K562 (cell line): Measurements from ENCODE around the gene ADIPOQ. TPM values are rescaled to one million over a fixed set of nuclear protein-coding genes. Genes with fewer than 3 reads are reported as not detected.

Source experiments
- ATAC-seq: fragments of 200-7000 bp; cut with Tn5 transposase; 3 replicates; pipeline ENCODE4 v1.9.1; 2020; ENCODE audit warnings: moderate library complexity
- BruUV-seq: library from RNA; stranded (reverse); fragments of 400-500 nt; replicated peaks from 2 replicates; lab custom pipeline; 2021; lab: Mats Ljungman, UMichigan
- CTCF ChIA-PET: fragments of 300-600 bp; formaldehyde crosslinking; extraction: SDS; loops from one replicate; lab custom pipeline; 2021; ENCODE audit warnings: low intra/inter-chr PET ratio; lab: Yijun Ruan, JAX
- POLR2A ChIA-PET: fragments of 300-600, 350-650 bp; sonication (Branson Sonifier 250); formaldehyde crosslinking; extraction: SDS; loops from one replicate; lab custom pipeline; 2021; ENCODE audit warnings: antibody characterized with exemption, inconsistent platforms; lab: Yijun Ruan, JAX
- DNase-seq, 4 experiments: peaks; one replicate each; pipeline versions ENCODE4 v3.0.0 to v3.0.0-alpha.2; 2011 to 2018; ENCODE audit warnings: low spot score in 3 of 4, mixed read lengths in 3 of 4; ENCODE audit errors: extremely low read depth in 1 of 4
- FAIRE-seq: peaks from 2 replicates; lab custom pipeline; 2011; peaks lifted over from hg19 to GRCh38; lab: Jason Lieb, UNC
- H2AFZ ChIP-seq: 2 replicates; pipeline ENCODE4 v1.6.0; 2011; ENCODE audit warnings: low read depth, low read length, control low read depth, inconsistent platforms
- H3K27ac ChIP-seq: fragments of 200-600 bp; 3 replicates; pipeline ENCODE4 v1.8.0; 2011; ENCODE audit warnings: low read depth, mild to moderate bottlenecking, control low read depth, inconsistent platforms, low read length, moderate library complexity, mixed read lengths; ENCODE audit errors: extremely low read depth
- H3K27me3 ChIP-seq, 2 experiments: fragments of 300-600 bp in 1 of 2; 2 replicates in 1 of 2; 3 replicates in 1 of 2; pipeline versions ENCODE4 v1.6.0 to v1.8.0; 2011; ENCODE audit warnings: inconsistent platforms in 2 of 2, low read length in 2 of 2, mild to moderate bottlenecking in 1 of 2, mixed read lengths in 1 of 2, moderate library complexity in 1 of 2; ENCODE audit not compliant: control insufficient read depth in 2 of 2, insufficient read depth in 2 of 2
- H3K36me3 ChIP-seq: fragments of 300-600 bp; 3 replicates; pipeline ENCODE4 v1.8.0; 2011; ENCODE audit warnings: mild to moderate bottlenecking, low read length, inconsistent platforms; ENCODE audit not compliant: control insufficient read depth, insufficient read depth
- H3K4me1 ChIP-seq, 2 experiments: fragments of 200-600 bp in 1 of 2; replicated peaks in 1 of 2; 2 replicates in 1 of 2; 3 replicates in 1 of 2; pipeline versions ENCODE4 v1.5.1 to v1.8.0; 2011; ENCODE audit warnings: inconsistent platforms in 2 of 2, low read length in 2 of 2, mild to moderate bottlenecking in 1 of 2, mixed read lengths in 1 of 2, moderate library complexity in 1 of 2; ENCODE audit not compliant: control insufficient read depth in 2 of 2, insufficient read depth in 2 of 2
- H3K4me2 ChIP-seq: 2 replicates; pipeline ENCODE4 v1.6.1; 2011; ENCODE audit warnings: low read length, control low read depth, inconsistent platforms, mixed read lengths; ENCODE audit not compliant: insufficient read depth
- H3K4me3 ChIP-seq: fragments of 200-600 bp; sonication (generic), shearing (Covaris generic); 2 replicates; pipeline ENCODE4 v1.5.1; 2016; ENCODE audit warnings: control low read depth, inconsistent platforms
- H3K79me2 ChIP-seq: fragments of 200-600 bp; 3 replicates; pipeline ENCODE4 v1.8.0; 2011; ENCODE audit warnings: low read length, inconsistent platforms; ENCODE audit not compliant: control insufficient read depth, insufficient read depth
- H3K9ac ChIP-seq, 2 experiments: 2 replicates each; pipeline versions ENCODE4 v1.6.0 to v1.6.1; 2011; ENCODE audit warnings: low read depth in 2 of 2, low read length in 2 of 2, control low read depth in 1 of 2, inconsistent platforms in 1 of 2, mild to moderate bottlenecking in 1 of 2, mixed read lengths in 1 of 2; ENCODE audit not compliant: insufficient read depth in 1 of 2
- H3K9me1 ChIP-seq: one replicate; pipeline ENCODE4 v1.6.0; 2011; ENCODE audit warnings: inconsistent platforms, mild to moderate bottlenecking, low read length, moderate library complexity; ENCODE audit not compliant: control insufficient read depth, insufficient read depth
- H3K9me3 ChIP-seq: replicated peaks from 2 replicates; pipeline ENCODE4 v1.5.1; 2011; ENCODE audit warnings: low read depth, low read length, inconsistent platforms; ENCODE audit not compliant: control insufficient read depth, insufficient read depth
- H4K20me1 ChIP-seq: replicated peaks from 2 replicates; pipeline ENCODE4 v1.6.1; 2011; ENCODE audit warnings: low read length, inconsistent platforms, mixed read lengths; ENCODE audit not compliant: control insufficient read depth, insufficient read depth
- BRD4 ChIP-seq: fragments of 200-600 bp; sonication (generic); IDR thresholded peaks from 2 replicates; pipeline ENCODE4 v1.6.1; 2017; ENCODE audit warnings: inconsistent platforms
- CAMTA2 ChIP-seq: fragments of 250-450 bp; sonication (Bioruptor Pico); conservative IDR thresholded peaks from 2 replicates; pipeline ENCODE4 v1.5.1; 2022
- HDGF ChIP-seq: fragments of 450-650 bp; IDR thresholded peaks from 2 replicates; pipeline ENCODE4 v1.6.1; 2016
- MCM5 ChIP-seq: fragments of 450-650 bp; IDR thresholded peaks from 2 replicates; pipeline ENCODE4 v1.6.1; 2016; ENCODE audit warnings: low read depth
- PRMT5 ChIP-seq: sonication (generic); formaldehyde crosslinking; IDR thresholded peaks from 2 replicates; pipeline ENCODE4 v1.5.0; 2020; ENCODE audit warnings: missing genetic modification reagents
- PTBP1 ChIP-seq: fragments of 200-400 bp; formaldehyde crosslinking; IDR thresholded peaks from 2 replicates; pipeline ENCODE4 v1.6.1; 2017; ENCODE audit warnings: low read depth, low read length
- RBM17 ChIP-seq: fragments of 200-400 bp; formaldehyde crosslinking; IDR thresholded peaks from 2 replicates; pipeline ENCODE4 v1.6.1; 2017; ENCODE audit warnings: low read depth, mild to moderate bottlenecking, low read length, borderline replicate concordance
- SRSF1 ChIP-seq: fragments of 200-400 bp; formaldehyde crosslinking; IDR thresholded peaks from 2 replicates; pipeline ENCODE4 v1.6.1; 2017; ENCODE audit warnings: mild to moderate bottlenecking, low read depth, low read length, moderate library complexity
- STAT5A ChIP-seq: IDR thresholded peaks from 2 replicates; pipeline ENCODE4 v1.6.1; 2012; ENCODE audit warnings: low read length, inconsistent platforms, borderline replicate concordance
- TAF15 ChIP-seq: fragments of 200-400 bp; formaldehyde crosslinking; IDR thresholded peaks from 2 replicates; pipeline ENCODE4 v1.6.1; 2017; ENCODE audit warnings: mild to moderate bottlenecking, low read depth, low read length, moderate library complexity
- ZFPM2 ChIP-seq: fragments of 250-450 bp; sonication (Bioruptor Pico); IDR thresholded peaks from 2 replicates; pipeline ENCODE4 v1.5.1; 2022; ENCODE audit warnings: mild to moderate bottlenecking
- ZNF146 ChIP-seq: IDR thresholded peaks from one replicate; pipeline ENCODE4 v1.6.1; 2018; ENCODE audit warnings: missing compliant biosample characterization; ENCODE audit not compliant: unreplicated experiment
- ZNF76 ChIP-seq: fragments of 250-450 bp; sonication (Bioruptor Pico); IDR thresholded peaks from 2 replicates; pipeline ENCODE4 v1.4.0; 2020; ENCODE audit warnings: mild to moderate bottlenecking, moderate library complexity, borderline replicate concordance
- WGBS: fragments of 100-300 bp; shearing (Covaris generic); methylation state at CpG from one replicate; pipeline ENCODE4 v1.1.6; 2016; ENCODE audit warnings: low coverage, mixed read lengths; ENCODE audit not compliant: insufficient coverage; ENCODE audit errors: missing lambda C conversion rate; 5-methylcytosine and 5-hydroxymethylcytosine counted together
- in situ Hi-C: fragments of 300-500 bp; cut with MboI; formaldehyde crosslinking; loops from 4 replicates; pipeline ENCODE4 v1.15.0; 2018; ENCODE audit warnings: inconsistent platforms, mixed read lengths
- intact Hi-C: fragments of 100-400 bp; cut with micrococcal nuclease; formaldehyde crosslinking; loops from 2 replicates; pipeline ENCODE4 v1.14.2; 2022
- polyA plus RNA-seq, 8 experiments: library from polyadenylated mRNA; depleted of rRNA in 4 of 8; stranded (reverse) in 5 of 8; unstranded in 3 of 8; fragments of >200 nt; fragmentation: Nextera tagmentation in 2 of 8; fragmentation: Illumina TruSeq in 1 of 8; extraction: Ambion mirVana in 2 of 8; extraction: Trizol in 1 of 8; gene quantifications; 2 replicates each; pipeline versions ENCODE4 v1.2.1 to v1.2.3, GENCODE V29; 2011 to 2014; ENCODE audit warnings: inconsistent platforms in 1 of 8, missing spikeins in 1 of 8
- total RNA-seq, 7 experiments: library from RNA; depleted of rRNA in 6 of 7; stranded (reverse); fragments of >200 nt in 6 of 7; fragmentation: Illumina TruSeq in 2 of 7; extraction: Trizol in 2 of 7; gene quantifications; 2 replicates each; pipeline versions ENCODE4 v1.2.1 to v1.2.3, GENCODE V29; 2011 to 2021; ENCODE audit warnings: low replicate concordance in 1 of 7
- TF ChIP-seq, protein P1 (sequence below): fragments of 200-800 bp; sonication (Bioruptor generic); IDR thresholded peaks from 2 replicates; pipeline ENCODE4 v1.6.1; 2017; ENCODE audit warnings: missing genetic modification characterization, missing compliant biosample characterization
- TF ChIP-seq, protein P2 (sequence below): sonication (generic); formaldehyde crosslinking; IDR thresholded peaks from 2 replicates; pipeline ENCODE4 v1.8.1; 2023; ENCODE audit warnings: mild to moderate bottlenecking, missing genetic modification reagents
- TF ChIP-seq, protein P3 (sequence below): fragments of 450-650 bp; IDR thresholded peaks from 2 replicates; pipeline ENCODE4 v1.6.1; 2017; ENCODE audit warnings: mild to moderate bottlenecking, moderate library complexity

ADIPOQ gene
- total and polyA plus RNA-seq, 9 of the 15 experiments (the other 6 are each of a cell fraction or from before 2014, with no cell fraction given), result 0.01 to 0.04 (median 0.03) TPM; not detected in 4

DNA sequence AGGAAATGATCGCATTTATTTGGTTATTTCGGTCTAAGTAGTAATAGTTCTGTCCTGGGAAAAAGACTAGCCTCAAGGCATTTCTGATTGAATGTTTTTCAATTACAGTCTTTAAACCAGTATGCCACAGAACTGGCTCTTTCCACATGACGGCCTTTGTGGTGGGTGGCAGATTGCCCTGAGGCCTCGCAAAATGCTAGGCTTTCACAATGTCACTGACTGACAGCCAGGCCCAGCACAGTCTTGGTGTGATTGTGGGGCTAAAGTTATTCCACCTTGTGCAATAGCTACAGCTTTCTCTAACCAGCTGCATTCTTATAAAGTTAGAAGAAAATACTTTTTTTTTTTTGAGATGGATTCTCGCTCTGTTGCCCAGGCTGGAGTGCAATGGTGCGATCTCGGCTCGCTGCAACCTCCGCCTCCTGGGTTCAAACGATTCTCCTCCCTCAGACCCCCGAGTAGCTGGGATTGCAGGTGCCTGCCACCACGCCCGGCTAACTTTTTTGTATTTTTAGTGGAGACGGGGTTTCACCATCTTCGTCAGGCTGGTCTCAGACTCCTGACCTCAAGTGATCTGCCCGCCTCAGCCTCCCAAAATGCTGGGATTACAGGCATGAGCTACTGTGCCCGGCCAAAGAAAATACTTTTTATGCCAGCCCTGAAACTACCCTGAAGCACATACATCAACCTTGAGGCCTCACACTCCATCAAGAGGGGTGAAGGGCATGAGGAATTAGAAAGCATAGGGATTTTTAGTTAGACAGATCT is 2.5 kb upstream of the ADIPOQ start (continued):
- TF ChIP-seq BRD4 (no peak), ZFPM2 (no peak), PTBP1 (no peak), TAF15 (no peak)
- TF ChIP-seq, protein P1, sequence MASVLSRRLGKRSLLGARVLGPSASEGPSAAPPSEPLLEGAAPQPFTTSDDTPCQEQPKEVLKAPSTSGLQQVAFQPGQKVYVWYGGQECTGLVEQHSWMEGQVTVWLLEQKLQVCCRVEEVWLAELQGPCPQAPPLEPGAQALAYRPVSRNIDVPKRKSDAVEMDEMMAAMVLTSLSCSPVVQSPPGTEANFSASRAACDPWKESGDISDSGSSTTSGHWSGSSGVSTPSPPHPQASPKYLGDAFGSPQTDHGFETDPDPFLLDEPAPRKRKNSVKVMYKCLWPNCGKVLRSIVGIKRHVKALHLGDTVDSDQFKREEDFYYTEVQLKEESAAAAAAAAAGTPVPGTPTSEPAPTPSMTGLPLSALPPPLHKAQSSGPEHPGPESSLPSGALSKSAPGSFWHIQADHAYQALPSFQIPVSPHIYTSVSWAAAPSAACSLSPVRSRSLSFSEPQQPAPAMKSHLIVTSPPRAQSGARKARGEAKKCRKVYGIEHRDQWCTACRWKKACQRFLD, result no peak
- TF ChIP-seq, protein P2, sequence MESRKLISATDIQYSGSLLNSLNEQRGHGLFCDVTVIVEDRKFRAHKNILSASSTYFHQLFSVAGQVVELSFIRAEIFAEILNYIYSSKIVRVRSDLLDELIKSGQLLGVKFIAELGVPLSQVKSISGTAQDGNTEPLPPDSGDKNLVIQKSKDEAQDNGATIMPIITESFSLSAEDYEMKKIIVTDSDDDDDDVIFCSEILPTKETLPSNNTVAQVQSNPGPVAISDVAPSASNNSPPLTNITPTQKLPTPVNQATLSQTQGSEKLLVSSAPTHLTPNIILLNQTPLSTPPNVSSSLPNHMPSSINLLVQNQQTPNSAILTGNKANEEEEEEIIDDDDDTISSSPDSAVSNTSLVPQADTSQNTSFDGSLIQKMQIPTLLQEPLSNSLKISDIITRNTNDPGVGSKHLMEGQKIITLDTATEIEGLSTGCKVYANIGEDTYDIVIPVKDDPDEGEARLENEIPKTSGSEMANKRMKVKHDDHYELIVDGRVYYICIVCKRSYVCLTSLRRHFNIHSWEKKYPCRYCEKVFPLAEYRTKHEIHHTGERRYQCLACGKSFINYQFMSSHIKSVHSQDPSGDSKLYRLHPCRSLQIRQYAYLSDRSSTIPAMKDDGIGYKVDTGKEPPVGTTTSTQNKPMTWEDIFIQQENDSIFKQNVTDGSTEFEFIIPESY, result no peak
- TF ChIP-seq, all 486 proteins: peak for 0

DNA sequence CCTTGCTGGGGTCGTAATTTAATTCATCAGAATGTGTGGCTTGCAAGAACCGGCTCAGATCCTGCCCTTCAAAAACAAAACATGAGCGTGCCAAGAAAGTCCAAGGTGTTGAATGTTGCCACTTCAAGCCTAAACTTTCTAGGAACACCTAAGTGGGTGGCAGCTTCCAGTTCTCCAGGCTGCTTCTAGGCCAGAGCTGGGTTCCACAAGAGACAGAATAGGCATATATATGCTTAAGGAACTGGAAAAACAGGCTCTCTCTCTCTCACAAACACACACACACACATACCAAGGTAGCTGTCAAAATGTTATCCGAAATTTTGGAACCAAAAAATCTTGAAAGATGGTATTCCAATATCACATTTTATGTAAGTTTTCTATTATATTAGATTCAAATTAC is 890 bp upstream of the ADIPOQ start:
- ATAC-seq, result no peak
- in situ Hi-C loops (loop anchor here (10.0 kb wide), 1 partner anchor 323 kb away; no protein-coding TSS in a partner anchor), intact Hi-C loops (no loop called here)
- Histone ChIP-seq H3K4me1 (no peaks in the 10 kb centered on the region; a peak in 1 of 5 replicates), H3K36me3 (no peaks in the 10 kb centered on the region), H3K79me2 (no peaks in the 10 kb centered on the region), H3K27me3 (no peaks in the 10 kb centered on the region), H3K9me1 (no peaks in the 10 kb centered on the region), H2AFZ (peak overlapping the region; percentile 33; the same call in 1 of the 2 replicates), H4K20me1 (no peaks in the 10 kb centered on the region), H3K9ac (no peak overlapping the region), H3K4me3 (no peak overlapping the region), H3K9me3 (no peaks in the 10 kb centered on the region), H3K4me2 (no peak overlapping the region), H3K27ac (no peak overlapping the region)
- BruUV-seq, result no TSS peak
- FAIRE-seq, result no peak
- CTCF ChIA-PET, result no interaction called here
- POLR2A ChIA-PET, result no interaction called here
- 48% methylated on average over 4 of the region's 4 CpGs for WGBS
- no peak for DNase-seq
- TF ChIP-seq RBM17 (no peak), STAT5A (no peak), CAMTA2 (no peak), MCM5 (no peak), ZNF146 (CRISPR knock-in tag) (no peak), ZNF76 (CRISPR knock-in tag) (no peak), HDGF (no peak), PRMT5 (CRISPR knock-in tag) (no peak), SRSF1 (no peak)
- TF ChIP-seq, protein P1, result no peak
- TF ChIP-seq, protein P3, sequence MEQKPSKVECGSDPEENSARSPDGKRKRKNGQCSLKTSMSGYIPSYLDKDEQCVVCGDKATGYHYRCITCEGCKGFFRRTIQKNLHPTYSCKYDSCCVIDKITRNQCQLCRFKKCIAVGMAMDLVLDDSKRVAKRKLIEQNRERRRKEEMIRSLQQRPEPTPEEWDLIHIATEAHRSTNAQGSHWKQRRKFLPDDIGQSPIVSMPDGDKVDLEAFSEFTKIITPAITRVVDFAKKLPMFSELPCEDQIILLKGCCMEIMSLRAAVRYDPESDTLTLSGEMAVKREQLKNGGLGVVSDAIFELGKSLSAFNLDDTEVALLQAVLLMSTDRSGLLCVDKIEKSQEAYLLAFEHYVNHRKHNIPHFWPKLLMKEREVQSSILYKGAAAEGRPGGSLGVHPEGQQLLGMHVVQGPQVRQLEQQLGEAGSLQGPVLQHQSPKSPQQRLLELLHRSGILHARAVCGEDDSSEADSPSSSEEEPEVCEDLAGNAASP, result no peak
